GM12891 (cell line): ENCODE results near the gene PAQR4.
"Not testable (repeated sequence)": the region's sequence is repeated elsewhere in the genome, so short reads cannot be mapped to it uniquely, and the experiment has no call there.

Experiments used
- DNase-seq: peaks from one replicate; pipeline ENCODE4 v3.0.0; 2011; ENCODE audit warnings: low spot score; ENCODE audit not compliant: insufficient read length
- FAIRE-seq: peaks from 2 replicates; lab custom pipeline; 2011; peaks lifted over from hg19 to GRCh38; lab: Jason Lieb, UNC
- PAX5 ChIP-seq: IDR thresholded peaks from 2 replicates; pipeline ENCODE4 v1.6.1; 2011; ENCODE audit warnings: low read length, moderate library complexity, mild to moderate bottlenecking; ENCODE audit not compliant: insufficient read depth, severe bottlenecking
- POLR2A ChIP-seq: IDR thresholded peaks from 2 replicates; pipeline ENCODE4 v1.6.1; 2011; ENCODE audit warnings: low read depth, low read length, control low read depth
- POLR2AphosphoS5 ChIP-seq: IDR thresholded peaks from 2 replicates; pipeline ENCODE4 v1.6.1; 2011; ENCODE audit warnings: low read depth, low read length, control low read depth
- POU2F2 ChIP-seq: IDR thresholded peaks from 2 replicates; pipeline ENCODE4 v1.6.1; 2011; ENCODE audit warnings: low read depth, mild to moderate bottlenecking, control low read depth, low read length, moderate library complexity
- SPI1 ChIP-seq: IDR thresholded peaks from 2 replicates; pipeline ENCODE4 v1.6.1; 2011; ENCODE audit warnings: low read depth, low read length, control low read depth
- TAF1 ChIP-seq: IDR thresholded peaks from 2 replicates; pipeline ENCODE4 v1.6.1; 2011; ENCODE audit warnings: low read depth, low read length, control low read depth

Gene PAQR4

GRCh38 chr16:2942045-2942444, 27.1 kb upstream of the PAQR4 start:
- no peak for FAIRE-seq
- TF ChIP-seq POLR2A (no peak), SPI1 (no peak), POU2F2 (no peak), PAX5 (no peak), TAF1 (no peak), POLR2AphosphoS5 (no peak)
- no peak for DNase-seq

GRCh38 chr16:2943716-2944115, 25.4 kb upstream of the PAQR4 start:
- FAIRE-seq, DNase-seq: not testable (repeated sequence)

- FAIRE-seq = no peak
- TF ChIP-seq PAX5 (no peak), POU2F2 (no peak), POLR2A (no peak)
- no peak for DNase-seq
These were observed 22.5 kb upstream of the PAQR4 start for GRCh38 chr16:2946649-2947048.

GRCh38 chr16:2948807-2949704, 20.1 kb upstream of the PAQR4 start:
- FAIRE-seq (no peak), DNase-seq (no peak)
- TF ChIP-seq PAX5 = no peak
- no peak for TF ChIP-seq SPI1
- no peak for TF ChIP-seq TAF1
- no peak for TF ChIP-seq POU2F2
- TF ChIP-seq POLR2A = no peak
- TF ChIP-seq POLR2AphosphoS5 = no peak

GRCh38 chr16:2949705-2950352, 19.3 kb upstream of the PAQR4 start:
- DNase-seq (no peak), FAIRE-seq (no peak)
- no peak for TF ChIP-seq TAF1
- TF ChIP-seq POLR2AphosphoS5 = no peak
- no peak for TF ChIP-seq PAX5
- TF ChIP-seq POU2F2 = no peak
- TF ChIP-seq SPI1 = no peak
- no peak for TF ChIP-seq POLR2A

- no peak for DNase-seq
- FAIRE-seq = no peak
- TF ChIP-seq PAX5 (no peak), TAF1 (no peak), SPI1 (no peak), POLR2A (no peak), POLR2AphosphoS5 (no peak), POU2F2 (no peak)
These were observed 18.8 kb upstream of the PAQR4 start for GRCh38 chr16:2950353-2950724.

GRCh38 chr16:2950773-2951172, 18.4 kb upstream of the PAQR4 start:
- no peak for FAIRE-seq
- TF ChIP-seq POU2F2 (no peak), TAF1 (no peak), POLR2A (no peak), POLR2AphosphoS5 (no peak), PAX5 (no peak), SPI1 (no peak)
- DNase-seq = no peak

GRCh38 chr16:2952679-2953078, 16.5 kb upstream of the PAQR4 start:
- DNase-seq (no peak), FAIRE-seq (no peak)
- no peak for TF ChIP-seq POLR2A
- no peak for TF ChIP-seq PAX5
- no peak for TF ChIP-seq POU2F2

- TF ChIP-seq POLR2AphosphoS5 (no peak), POLR2A (no peak), POU2F2 (no peak), SPI1 (no peak)
- FAIRE-seq (no peak), DNase-seq (no peak)
These were observed 15.2 kb upstream of the PAQR4 start for GRCh38 chr16:2953706-2954627.

GRCh38 chr16:2954656-2955381, 14.3 kb upstream of the PAQR4 start:
- FAIRE-seq (no peak), DNase-seq (no peak)
- no peak for TF ChIP-seq POLR2AphosphoS5
- no peak for TF ChIP-seq POU2F2
- TF ChIP-seq TAF1 = no peak
